GM12878 (cell line): ENCODE measurements around the gene MACROD2.

Source experiments
- CHD4 ChIP-seq: fragments of 200-600 bp; sonication (generic); IDR thresholded peaks from 2 replicates; pipeline ENCODE4 v1.6.1; 2016; ENCODE audit warnings: mild to moderate bottlenecking
- EZH2 ChIP-seq: IDR thresholded peaks from 2 replicates; pipeline ENCODE4 v1.6.1; 2012; ENCODE audit warnings: low read depth, mild to moderate bottlenecking, control low read depth, inconsistent platforms, low read length, borderline replicate concordance; ENCODE audit not compliant: control insufficient read depth
- NFYA ChIP-seq: IDR thresholded peaks from 2 replicates; pipeline ENCODE4 v1.6.1; 2011; ENCODE audit warnings: low read depth, mild to moderate bottlenecking, low read length, improper control_type of control experiment, borderline replicate concordance
- RAD51 ChIP-seq: fragments of 450-650 bp; IDR thresholded peaks from 2 replicates; pipeline ENCODE4 v1.6.1; 2016; ENCODE audit warnings: moderate library complexity, mild to moderate bottlenecking, inconsistent platforms
- RCOR1 ChIP-seq: conservative IDR thresholded peaks from 2 replicates; pipeline ENCODE4 v1.6.1; 2012; ENCODE audit warnings: low read depth, low read length, improper control_type of control experiment
- TAF1 ChIP-seq: IDR thresholded peaks from 2 replicates; pipeline ENCODE4 v1.6.1; 2011; ENCODE audit warnings: mild to moderate bottlenecking, low read depth, low read length, borderline replicate concordance
- YY1 ChIP-seq: IDR thresholded peaks from 2 replicates; pipeline ENCODE4 v1.6.1; 2011; ENCODE audit warnings: low read depth, mild to moderate bottlenecking, low read length
- ZNF384 ChIP-seq: IDR thresholded peaks from 2 replicates; pipeline ENCODE4 v1.6.1; 2012; ENCODE audit warnings: low read depth, mild to moderate bottlenecking, low read length, improper control_type of control experiment, borderline replicate concordance
- TF ChIP-seq, protein P1 (sequence below), 3 experiments: IDR thresholded peaks in 2 of 3; conservative IDR thresholded peaks in 1 of 3; 2 replicates each; pipeline ENCODE4 v1.5.1; 2011; ENCODE audit warnings: low read depth in 3 of 3, low read length in 3 of 3, mild to moderate bottlenecking in 3 of 3, control low read depth in 2 of 3, moderate library complexity in 2 of 3, inconsistent platforms in 1 of 3, mixed read lengths in 1 of 3; ENCODE audit not compliant: control insufficient read depth in 2 of 3, insufficient read depth in 1 of 3; ENCODE audit errors: extremely low read depth in 1 of 3
- TF ChIP-seq, protein P2 (sequence below): fragments of 450-650 bp; formaldehyde crosslinking; IDR thresholded peaks from 2 replicates; pipeline ENCODE4 v1.5.0; 2022; ENCODE audit warnings: mild to moderate bottlenecking, missing genetic modification characterization

DNA sequence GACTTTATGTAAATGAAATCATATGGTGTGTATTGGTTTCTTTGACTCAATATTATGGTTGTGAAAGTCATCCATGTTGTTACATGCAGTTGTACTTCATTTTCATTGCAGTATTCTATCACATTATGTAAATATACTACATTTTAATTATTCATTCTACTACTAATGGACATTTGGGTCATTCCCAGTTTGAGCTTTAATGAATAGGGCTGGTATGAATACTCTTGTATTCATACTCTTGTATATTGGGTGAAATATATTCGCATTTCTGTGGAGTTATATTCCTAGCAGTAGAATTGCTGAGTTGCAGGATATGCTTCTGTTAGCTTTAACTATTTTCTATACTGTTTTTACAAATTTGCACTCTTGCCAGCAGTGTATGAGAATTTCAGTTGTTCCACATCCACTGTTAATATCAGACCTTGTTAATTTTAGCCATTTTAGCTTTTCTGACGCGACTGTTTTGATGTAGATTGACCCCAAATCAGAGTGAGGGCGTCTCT is 1633.6 kb downstream of the MACROD2 start:
- no peak for TF ChIP-seq EZH2
- TF ChIP-seq NFYA, result no peak
- no peak for TF ChIP-seq RAD51
- no peak for TF ChIP-seq TAF1
- TF ChIP-seq, protein P1, sequence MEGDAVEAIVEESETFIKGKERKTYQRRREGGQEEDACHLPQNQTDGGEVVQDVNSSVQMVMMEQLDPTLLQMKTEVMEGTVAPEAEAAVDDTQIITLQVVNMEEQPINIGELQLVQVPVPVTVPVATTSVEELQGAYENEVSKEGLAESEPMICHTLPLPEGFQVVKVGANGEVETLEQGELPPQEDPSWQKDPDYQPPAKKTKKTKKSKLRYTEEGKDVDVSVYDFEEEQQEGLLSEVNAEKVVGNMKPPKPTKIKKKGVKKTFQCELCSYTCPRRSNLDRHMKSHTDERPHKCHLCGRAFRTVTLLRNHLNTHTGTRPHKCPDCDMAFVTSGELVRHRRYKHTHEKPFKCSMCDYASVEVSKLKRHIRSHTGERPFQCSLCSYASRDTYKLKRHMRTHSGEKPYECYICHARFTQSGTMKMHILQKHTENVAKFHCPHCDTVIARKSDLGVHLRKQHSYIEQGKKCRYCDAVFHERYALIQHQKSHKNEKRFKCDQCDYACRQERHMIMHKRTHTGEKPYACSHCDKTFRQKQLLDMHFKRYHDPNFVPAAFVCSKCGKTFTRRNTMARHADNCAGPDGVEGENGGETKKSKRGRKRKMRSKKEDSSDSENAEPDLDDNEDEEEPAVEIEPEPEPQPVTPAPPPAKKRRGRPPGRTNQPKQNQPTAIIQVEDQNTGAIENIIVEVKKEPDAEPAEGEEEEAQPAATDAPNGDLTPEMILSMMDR (IDR thresholded peaks at IDR 0.05 in 2 of 3, conservative IDR thresholded peaks at IDR 0.05 in 1 of 3; ENCODE audit: control insufficient read depth in 2 of 3, extremely low read depth in 1 of 3, insufficient read depth in 1 of 3, low read depth in 3 of 3, low read length in 3 of 3), result no peak
- no peak for TF ChIP-seq CHD4
- no peak for TF ChIP-seq RCOR1
- TF ChIP-seq YY1, result no peak
- TF ChIP-seq ZNF384, result no peak
- TF ChIP-seq, protein P2, sequence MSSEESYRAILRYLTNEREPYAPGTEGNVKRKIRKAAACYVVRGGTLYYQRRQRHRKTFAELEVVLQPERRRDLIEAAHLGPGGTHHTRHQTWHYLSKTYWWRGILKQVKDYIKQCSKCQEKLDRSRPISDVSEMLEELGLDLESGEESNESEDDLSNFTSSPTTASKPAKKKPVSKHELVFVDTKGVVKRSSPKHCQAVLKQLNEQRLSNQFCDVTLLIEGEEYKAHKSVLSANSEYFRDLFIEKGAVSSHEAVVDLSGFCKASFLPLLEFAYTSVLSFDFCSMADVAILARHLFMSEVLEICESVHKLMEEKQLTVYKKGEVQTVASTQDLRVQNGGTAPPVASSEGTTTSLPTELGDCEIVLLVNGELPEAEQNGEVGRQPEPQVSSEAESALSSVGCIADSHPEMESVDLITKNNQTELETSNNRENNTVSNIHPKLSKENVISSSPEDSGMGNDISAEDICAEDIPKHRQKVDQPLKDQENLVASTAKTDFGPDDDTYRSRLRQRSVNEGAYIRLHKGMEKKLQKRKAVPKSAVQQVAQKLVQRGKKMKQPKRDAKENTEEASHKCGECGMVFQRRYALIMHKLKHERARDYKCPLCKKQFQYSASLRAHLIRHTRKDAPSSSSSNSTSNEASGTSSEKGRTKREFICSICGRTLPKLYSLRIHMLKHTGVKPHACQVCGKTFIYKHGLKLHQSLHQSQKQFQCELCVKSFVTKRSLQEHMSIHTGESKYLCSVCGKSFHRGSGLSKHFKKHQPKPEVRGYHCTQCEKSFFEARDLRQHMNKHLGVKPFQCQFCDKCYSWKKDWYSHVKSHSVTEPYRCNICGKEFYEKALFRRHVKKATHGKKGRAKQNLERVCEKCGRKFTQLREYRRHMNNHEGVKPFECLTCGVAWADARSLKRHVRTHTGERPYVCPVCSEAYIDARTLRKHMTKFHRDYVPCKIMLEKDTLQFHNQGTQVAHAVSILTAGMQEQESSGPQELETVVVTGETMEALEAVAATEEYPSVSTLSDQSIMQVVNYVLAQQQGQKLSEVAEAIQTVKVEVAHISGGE (CRISPR knock-in tag), result no peak
